OCI-LY7 (cell line): ENCODE data around the gene SNAP91.

ENCODE experiments used
- EZH2phosphoT487 ChIP-seq: fragments of 200-600 bp; sonication (generic); IDR thresholded peaks from 2 replicates; pipeline ENCODE4 v1.6.1; 2018; ENCODE audit warnings: low read depth, borderline replicate concordance, mild to moderate bottlenecking, mixed run types, antibody characterized with exemption, low read length, moderate library complexity, mixed read lengths
- TF ChIP-seq, protein P1 (sequence below): fragments of 200-600 bp; sonication (generic); conservative IDR thresholded peaks from 2 replicates; pipeline ENCODE4 v1.5.1; 2014; ENCODE audit warnings: mild to moderate bottlenecking, antibody characterized with exemption, low read length, moderate library complexity, mixed read lengths

GRCh38 chr6:83574783-83575182 is 134.1 kb downstream of the SNAP91 start:
- TF ChIP-seq, protein P1, sequence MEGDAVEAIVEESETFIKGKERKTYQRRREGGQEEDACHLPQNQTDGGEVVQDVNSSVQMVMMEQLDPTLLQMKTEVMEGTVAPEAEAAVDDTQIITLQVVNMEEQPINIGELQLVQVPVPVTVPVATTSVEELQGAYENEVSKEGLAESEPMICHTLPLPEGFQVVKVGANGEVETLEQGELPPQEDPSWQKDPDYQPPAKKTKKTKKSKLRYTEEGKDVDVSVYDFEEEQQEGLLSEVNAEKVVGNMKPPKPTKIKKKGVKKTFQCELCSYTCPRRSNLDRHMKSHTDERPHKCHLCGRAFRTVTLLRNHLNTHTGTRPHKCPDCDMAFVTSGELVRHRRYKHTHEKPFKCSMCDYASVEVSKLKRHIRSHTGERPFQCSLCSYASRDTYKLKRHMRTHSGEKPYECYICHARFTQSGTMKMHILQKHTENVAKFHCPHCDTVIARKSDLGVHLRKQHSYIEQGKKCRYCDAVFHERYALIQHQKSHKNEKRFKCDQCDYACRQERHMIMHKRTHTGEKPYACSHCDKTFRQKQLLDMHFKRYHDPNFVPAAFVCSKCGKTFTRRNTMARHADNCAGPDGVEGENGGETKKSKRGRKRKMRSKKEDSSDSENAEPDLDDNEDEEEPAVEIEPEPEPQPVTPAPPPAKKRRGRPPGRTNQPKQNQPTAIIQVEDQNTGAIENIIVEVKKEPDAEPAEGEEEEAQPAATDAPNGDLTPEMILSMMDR: no peak
- TF ChIP-seq EZH2phosphoT487: no peak
